GM18861 (cell line): ENCODE results near the gene FTSJ3.
"Not testable (repeated sequence)": the region's sequence is repeated elsewhere in the genome, so short reads cannot be mapped to it uniquely, and the experiment has no call there.

Source experiments
- ATAC-seq: cut with Tn5 transposase; IDR thresholded peaks from one replicate; pipeline ENCODE4 v1.9.1; 2021; ENCODE audit not compliant: unreplicated experiment

The FTSJ3 gene

GRCh38 chr17:63843387-63843888 is 16.0 kb upstream of the FTSJ3 start:
- ATAC-seq = not testable (repeated sequence)

DNA sequence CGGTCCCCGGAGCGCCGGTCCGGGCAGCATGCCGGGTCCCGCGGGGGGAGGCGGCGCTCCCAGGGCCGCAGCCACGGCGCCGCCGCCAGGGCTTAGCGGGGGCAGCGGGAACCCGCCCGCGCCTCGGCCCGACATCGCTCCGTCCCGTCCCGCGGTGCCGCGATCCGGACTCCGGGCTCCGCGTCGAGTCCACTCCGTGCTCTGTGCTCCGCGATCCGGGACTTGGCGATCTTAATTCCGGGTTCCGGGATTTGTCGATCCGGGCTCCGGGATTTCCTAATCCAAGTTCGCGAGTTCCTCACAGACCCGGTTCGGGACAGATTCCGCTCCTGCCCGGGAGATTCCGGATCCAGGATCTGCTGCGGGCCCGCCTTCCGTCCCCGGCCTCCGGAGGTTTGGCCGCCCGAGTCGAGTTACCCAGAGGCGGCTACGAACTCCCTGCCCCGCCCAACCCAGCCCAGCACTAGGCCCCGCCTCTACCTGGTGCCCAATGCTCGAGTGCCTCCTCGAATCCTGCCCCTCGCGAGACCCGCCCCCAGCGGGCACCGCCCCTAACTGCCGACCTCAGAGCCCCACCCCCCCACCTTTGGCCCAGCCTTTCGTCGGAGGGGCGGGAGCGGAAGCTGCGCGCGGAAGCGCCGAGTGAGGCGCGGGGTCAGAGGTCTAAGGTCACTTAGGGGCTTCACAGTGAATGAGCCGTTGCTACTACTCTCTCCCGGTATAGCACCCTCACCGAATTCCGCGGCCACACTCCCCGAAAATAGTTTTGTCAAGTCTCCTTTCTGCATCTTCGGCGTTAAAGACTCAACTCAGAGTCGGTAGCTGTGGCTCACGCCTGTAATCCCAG is 15.3 kb upstream of the FTSJ3 start, which contains the start of gene SMARCD2:
TSS of gene SMARCD2 (minus strand) at position 146 of the 847 bp plus-strand sequence. CDS start at position 135, 11 bp downstream.
- peak; percentile 43 for ATAC-seq

DNA sequence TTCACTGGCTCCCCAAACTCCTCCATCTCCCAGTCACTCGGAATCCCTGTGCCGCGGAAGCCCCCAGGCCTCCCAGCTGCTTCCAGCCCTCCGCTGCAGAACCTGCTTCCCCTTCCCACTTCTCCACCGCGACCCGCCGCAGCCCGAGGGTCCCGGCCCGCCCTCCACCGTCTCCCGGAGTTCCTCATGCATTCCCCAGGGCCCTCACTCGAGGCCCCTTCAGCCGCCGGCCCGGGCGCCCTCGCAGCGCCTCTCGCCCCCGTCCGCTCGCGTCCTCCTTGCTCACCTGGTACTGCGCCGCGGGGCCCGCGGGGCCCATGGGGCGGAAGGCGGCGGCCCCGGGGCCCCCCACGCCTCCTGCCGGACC is 14.7 kb upstream of the FTSJ3 start:
- no peak for ATAC-seq

DNA sequence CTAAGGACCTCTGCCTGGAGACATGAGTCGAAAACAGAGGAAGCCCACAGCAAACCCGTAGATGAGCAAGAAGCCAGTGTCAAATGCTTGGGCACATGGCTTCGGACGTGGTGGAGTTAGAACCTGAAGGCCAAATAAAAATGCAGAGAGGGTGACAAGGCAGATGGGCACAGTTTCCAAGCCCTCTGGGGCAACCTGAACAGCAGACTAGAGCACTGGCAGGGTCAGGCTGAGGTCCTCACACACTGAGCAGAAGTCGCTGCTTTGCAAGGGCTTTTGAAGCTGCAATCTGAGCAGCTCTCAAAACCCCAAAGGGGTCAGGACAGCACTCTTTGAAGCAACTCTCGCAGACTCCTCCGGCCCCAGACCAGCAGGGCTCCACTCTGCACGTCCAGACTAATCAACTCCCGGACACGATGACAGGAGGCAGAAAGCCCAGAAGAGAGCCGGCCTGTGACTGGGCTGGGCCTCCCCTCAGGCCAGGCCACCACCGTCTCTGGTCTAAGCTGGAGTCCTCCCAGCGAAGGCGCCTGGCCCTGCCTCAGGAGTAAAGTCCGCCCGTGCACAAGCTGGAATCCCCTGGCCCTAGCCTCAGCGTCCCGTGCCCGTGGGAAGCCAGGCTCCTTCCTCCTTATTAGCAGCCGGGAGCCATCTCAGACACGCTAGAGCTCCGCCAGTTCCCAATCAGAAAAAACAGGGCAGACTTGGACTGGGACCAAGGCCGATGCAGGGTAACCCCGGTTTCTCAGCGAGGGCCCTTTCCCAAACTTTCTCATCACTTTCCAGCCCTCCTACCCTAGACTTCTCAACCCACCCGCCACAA is 14.1 kb upstream of the FTSJ3 start:
- ATAC-seq = no peak

- ATAC-seq = no peak
These were observed 13.3 kb upstream of the FTSJ3 start for GRCh38 chr17:63840591-63841349.

GRCh38 chr17:63838631-63839171 is 11.2 kb upstream of the FTSJ3 start:
- ATAC-seq = no peak

DNA sequence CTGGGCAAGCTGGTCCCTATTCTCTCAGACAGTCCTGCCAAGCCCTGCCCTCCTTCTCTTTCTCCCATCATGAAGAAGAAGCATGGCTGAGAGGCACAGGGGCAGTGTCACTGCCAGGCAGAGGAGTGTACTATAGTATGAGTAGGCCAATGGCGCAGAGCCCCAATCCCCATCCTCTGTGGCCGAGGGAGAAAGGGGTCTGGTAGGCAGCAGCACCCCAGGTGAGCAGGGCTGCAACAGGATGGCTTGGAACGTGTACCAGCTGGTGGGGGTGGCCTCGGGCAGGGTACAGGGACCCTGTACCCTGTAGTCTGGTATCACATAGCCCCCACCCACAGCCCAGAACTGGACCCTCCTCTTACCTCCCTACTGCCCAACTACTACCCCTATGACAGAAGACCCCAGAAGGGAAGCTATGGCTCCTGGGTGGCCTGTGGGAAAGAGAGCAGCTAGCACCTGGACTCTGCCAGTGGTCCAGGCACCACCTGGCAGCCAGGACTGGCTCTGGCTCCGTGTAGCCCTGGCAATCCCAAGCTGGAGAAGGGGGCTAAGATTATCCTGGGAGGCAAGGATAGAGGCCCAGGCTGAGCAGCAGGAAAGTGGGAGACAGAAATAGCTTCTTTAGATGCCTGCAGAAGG is 10.6 kb upstream of the FTSJ3 start:
- no peak for ATAC-seq

GRCh38 chr17:63837480-63837879 is 10.0 kb upstream of the FTSJ3 start:
- no peak for ATAC-seq

- no peak for ATAC-seq
These were observed 9.3 kb upstream of the FTSJ3 start for GRCh38 chr17:63836811-63837210.

GRCh38 chr17:63835167-63835720 is 7.8 kb upstream of the FTSJ3 start:
- ATAC-seq = no peak

- ATAC-seq = no peak
These were observed 7.1 kb upstream of the FTSJ3 start for GRCh38 chr17:63834431-63835166.

DNA sequence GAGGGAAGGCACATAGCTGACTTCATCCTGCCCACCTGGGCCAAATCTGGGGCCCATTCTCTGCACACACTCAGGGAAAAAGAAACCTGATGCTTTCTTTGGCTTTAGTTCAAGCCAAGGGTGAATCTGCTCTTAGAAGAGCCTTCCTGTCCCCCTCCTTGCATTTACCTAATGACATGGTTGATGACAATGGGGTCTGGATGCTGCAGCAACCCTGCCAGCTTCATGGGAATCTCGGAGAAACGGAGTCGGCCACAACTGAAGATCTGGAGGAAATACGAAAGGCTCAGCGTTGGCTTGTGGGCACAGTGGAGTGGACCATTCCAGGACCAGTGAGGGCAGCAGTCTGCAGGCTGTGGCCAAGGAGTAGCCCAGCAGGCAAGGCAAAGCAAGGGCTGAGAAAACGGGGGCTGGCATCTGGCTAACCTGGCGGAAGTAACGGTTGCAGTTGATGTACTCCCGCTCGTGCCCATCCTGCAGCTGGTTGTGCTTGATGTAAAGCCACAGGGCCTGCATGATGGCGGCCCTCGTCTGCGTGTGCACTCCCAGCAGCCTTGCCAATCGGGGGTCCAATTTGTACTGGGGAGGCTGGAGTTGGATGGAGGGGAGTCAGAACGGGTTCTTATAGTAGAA is 6.4 kb upstream of the FTSJ3 start:
- ATAC-seq = no peak

- ATAC-seq = no peak
These were observed 5.7 kb upstream of the FTSJ3 start for GRCh38 chr17:63833026-63833740.

- no peak for ATAC-seq
These were observed 5.0 kb upstream of the FTSJ3 start for GRCh38 chr17:63832455-63832854.

DNA sequence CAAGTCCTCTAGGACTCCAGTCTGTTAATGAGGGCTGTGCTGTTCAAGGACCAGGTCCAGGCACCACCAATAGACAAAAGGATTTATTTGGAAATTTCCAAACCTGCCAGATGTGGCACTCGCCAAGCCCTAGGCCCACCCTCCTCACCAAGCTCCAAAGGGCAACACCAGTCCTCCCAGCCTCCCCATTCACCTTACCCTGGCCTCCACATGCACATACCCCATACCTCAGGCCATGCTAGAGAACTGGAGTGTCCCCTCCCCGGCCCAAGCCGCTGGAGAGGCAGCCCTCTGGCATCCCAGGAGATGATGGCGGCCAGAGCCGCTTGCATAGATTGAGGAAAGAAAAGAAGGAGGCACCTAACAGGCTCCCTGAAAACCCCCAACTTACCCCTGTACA is 4.6 kb upstream of the FTSJ3 start:
- ATAC-seq = no peak

DNA sequence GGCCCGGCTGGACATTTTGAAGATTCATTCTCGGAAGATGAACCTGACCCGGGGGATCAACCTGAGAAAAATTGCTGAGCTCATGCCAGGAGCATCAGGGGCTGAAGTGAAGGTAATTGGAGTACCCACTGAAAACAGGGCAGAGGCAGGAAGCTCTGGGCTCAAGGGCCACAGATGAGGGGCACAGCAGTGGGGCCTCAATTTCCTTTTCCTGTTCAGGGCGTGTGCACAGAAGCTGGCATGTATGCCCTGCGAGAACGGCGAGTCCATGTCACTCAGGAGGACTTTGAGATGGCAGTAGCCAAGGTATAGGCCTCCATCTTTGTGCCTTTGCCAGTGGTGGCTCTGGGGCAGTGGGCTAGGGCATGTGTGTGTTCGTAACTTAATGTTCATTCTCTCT is 4.0 kb upstream of the FTSJ3 start:
- no peak for ATAC-seq

DNA sequence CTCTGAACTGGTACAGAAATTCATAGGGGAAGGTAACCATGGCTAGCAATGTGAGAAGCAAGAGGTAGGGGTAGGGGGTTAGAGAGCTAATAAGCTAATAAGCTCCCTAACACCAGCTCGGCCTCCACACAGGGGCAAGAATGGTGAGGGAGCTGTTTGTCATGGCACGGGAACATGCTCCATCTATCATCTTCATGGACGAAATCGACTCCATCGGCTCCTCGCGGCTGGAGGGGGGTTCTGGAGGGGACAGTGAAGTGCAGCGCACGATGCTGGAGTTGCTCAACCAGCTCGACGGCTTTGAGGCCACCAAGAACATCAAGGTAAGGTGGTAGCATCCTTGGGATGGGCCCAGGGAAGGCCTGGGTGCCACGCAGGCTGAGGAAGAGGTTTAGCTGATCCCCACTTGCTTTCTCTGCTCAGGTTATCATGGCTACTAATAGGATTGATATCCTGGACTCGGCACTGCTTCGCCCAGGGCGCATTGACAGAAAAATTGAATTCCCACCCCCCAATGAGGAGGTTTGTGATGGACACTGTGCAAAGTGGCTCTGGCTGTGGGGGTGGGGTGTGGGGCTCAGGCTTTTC is 3.5 kb upstream of the FTSJ3 start:
- no peak for ATAC-seq

GRCh38 chr17:63830278-63830677 is 2.8 kb upstream of the FTSJ3 start:
- ATAC-seq = no peak
